GM10248 (cell line): ENCODE measurements around the gene PCBP4.

Experiments used
- CTCF ChIA-PET: fragments of 300-600 bp; sonication (Branson Sonifier 250); formaldehyde crosslinking; extraction: SDS; loops from one replicate; lab custom pipeline; 2021; ENCODE audit warnings: antibody characterized with exemption; lab: Yijun Ruan, JAX
- POLR2A ChIA-PET: fragments of 350-650 bp; sonication (Branson Sonifier 250); formaldehyde crosslinking; extraction: SDS; loops from one replicate; lab custom pipeline; 2020; ENCODE audit warnings: antibody characterized with exemption; lab: Yijun Ruan, JAX
- DNase-seq: peaks from one replicate; pipeline ENCODE4 v3.0.0; 2012; ENCODE audit errors: extremely low spot score
- TF ChIP-seq, protein P1 (sequence below): IDR thresholded peaks from 2 replicates; pipeline ENCODE4 v1.5.1; 2012; ENCODE audit warnings: mild to moderate bottlenecking, low read depth; ENCODE audit errors: extremely low read depth, missing control alignments, control extremely low read depth

PCBP4 gene

GRCh38 chr3:51949121-51949520, 18.1 kb downstream of the PCBP4 start:
- POLR2A ChIA-PET: no interaction called here

DNA sequence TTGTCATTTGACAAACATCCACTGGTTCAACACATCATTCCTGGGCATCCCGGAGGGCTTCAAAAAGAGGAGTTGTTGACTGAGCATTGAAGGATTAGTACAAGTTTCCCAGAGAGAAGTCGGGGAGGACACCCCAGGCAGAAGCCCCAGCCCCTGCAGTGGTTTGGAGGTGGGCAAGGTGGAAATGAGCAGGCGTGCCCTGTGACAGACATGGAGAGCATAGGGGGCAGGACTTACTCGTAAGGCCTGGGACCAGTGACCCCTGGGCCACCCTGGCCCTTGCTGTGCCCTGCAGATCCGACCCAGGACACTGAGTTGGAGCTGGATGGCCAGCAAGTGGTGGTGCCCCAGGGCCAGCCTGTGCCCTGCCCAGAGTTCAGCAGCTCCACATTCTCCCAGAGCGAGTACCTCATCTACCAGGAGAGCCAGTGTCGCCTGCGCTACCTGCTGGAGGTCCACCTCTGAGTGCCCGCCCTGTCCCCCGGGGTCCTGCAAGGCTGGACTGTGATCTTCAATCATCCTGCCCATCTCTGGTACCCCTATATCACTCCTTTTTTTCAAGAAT, 19.2 kb downstream of the PCBP4 start:
- POLR2A ChIA-PET: no interaction called here

More at GRCh38 chr3:51949121-51949520, 18.1 kb downstream of the PCBP4 start:
- TF ChIP-seq, protein P1, sequence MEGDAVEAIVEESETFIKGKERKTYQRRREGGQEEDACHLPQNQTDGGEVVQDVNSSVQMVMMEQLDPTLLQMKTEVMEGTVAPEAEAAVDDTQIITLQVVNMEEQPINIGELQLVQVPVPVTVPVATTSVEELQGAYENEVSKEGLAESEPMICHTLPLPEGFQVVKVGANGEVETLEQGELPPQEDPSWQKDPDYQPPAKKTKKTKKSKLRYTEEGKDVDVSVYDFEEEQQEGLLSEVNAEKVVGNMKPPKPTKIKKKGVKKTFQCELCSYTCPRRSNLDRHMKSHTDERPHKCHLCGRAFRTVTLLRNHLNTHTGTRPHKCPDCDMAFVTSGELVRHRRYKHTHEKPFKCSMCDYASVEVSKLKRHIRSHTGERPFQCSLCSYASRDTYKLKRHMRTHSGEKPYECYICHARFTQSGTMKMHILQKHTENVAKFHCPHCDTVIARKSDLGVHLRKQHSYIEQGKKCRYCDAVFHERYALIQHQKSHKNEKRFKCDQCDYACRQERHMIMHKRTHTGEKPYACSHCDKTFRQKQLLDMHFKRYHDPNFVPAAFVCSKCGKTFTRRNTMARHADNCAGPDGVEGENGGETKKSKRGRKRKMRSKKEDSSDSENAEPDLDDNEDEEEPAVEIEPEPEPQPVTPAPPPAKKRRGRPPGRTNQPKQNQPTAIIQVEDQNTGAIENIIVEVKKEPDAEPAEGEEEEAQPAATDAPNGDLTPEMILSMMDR: no peak
- DNase-seq: no peak
- CTCF ChIA-PET: interaction anchor here (2.7 to 5.3 kb wide), 2 partner anchors 7 to 25 kb away, joined by 10 to 32 read pairs; partner anchors contain the start of genes ABHD14A, ABHD14B, PARP3 and RRP9

DNA sequence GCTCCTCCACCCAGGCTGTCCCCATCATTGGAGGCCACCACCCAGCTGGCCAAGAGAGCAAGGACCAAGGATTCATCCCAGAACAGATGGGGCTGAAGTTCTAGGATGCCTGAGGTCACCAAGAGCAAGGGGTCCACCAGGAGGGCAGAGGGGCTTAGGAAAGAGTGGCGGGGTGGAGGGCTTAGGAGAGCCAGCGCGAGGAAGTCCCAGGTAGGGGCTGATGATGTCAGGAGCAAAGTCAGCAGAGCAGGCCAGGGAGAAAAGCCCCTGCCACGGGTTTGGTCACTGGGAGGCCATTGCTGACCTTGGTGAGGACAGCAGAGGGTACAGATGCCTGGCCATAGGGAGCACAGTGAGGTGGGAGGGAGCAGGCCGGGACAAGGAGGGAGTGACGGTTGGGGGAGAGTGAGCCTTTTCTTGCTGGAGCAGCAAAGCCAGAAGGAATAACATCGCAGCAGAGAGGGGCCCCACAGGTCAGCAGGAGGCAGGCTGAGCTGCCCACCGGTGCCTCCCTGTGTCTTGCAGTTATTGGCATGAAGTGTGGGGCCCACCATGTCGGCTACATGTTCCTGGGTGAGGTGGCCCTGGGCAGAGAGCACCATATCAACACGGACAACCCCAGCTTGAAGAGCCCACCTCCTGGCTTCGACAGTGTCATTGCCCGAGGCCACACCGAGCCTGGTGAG, 19.9 kb downstream of the PCBP4 start:
- ChIA-PET CTCF (interaction anchor here (1.0 to 2.7 kb wide), 3 partner anchors 15 to 27 kb away, joined by 3 to 10 read pairs (median 3); partner anchors contain the start of genes ABHD14A and ABHD14B), POLR2A (no interaction called here)
- no peak for DNase-seq
- TF ChIP-seq, protein P1: no peak

More for the DNA sequence above, 19.2 kb downstream of the PCBP4 start:
- DNase-seq: no peak
- CTCF ChIA-PET: interaction anchor here (1.0 to 2.7 kb wide), 2 partner anchors 17 to 26 kb away, joined by 3 to 10 read pairs; partner anchors contain the start of genes ABHD14A and ABHD14B
- TF ChIP-seq, protein P1: no peak

- TF ChIP-seq, protein P1: no peak
- DNase-seq: no peak
- CTCF ChIA-PET: interaction anchor here (1.4 to 2.7 kb wide), 3 partner anchors 15 to 106 kb away, joined by 3 to 10 read pairs (median 4); partner anchors contain the start of genes ABHD14A and ABHD14B
- POLR2A ChIA-PET: no interaction called here
Measured at GRCh38 chr3:51946796-51947195, 20.5 kb downstream of the PCBP4 start.

- POLR2A ChIA-PET: no interaction called here
- DNase-seq: no peak
- TF ChIP-seq, protein P1: no peak
- CTCF ChIA-PET: interaction anchor here (1.4 to 1.5 kb wide), 2 partner anchors 16 to 107 kb away, joined by 3 to 4 read pairs; no protein-coding TSS in a partner anchor
Measured at GRCh38 chr3:51945926-51946705, 21.1 kb downstream of the PCBP4 start.

DNA sequence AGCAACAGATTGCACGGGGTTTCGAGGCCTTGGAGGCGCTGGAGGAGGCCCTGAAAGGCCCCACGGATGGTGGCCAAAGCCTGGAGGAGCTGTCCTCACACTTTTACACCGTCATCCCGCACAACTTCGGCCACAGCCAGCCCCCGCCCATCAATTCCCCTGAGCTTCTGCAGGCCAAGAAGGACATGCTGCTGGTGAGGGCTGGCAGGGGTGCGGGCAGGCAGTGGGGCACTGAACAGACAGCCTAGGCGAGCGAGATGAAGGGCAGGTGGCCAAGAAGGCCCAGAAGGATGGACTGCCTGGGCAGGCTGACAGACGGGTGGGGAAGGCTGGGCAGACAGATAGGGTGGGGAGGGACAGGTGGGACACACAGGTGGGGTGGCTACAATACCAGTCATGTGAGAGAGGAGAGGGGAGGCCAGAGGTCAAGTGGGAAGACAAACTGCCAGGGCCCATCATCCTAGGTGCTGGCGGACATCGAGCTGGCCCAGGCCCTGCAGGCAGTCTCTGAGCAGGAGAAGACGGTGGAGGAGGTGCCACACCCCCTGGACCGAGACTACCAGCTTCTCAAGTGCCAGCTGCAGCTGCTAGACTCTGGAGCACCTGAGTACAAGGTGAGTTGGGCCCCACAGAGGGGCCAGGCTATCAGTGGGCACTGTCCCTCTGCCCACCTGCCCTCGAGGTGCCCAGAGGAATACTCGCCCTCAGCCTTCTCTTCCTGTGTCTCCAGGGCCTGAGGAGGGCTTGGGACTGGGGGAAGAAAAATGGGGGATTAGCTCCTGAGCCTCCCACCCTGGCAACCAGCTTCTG, 22.0 kb downstream of the PCBP4 start:
- ChIA-PET CTCF (interaction anchor here (1.0 to 1.5 kb wide), 4 partner anchors 17 to 108 kb away, joined by 3 to 8 read pairs (median 4); partner anchors contain the start of genes ABHD14A and ABHD14B), POLR2A (no interaction called here)
- no peak for DNase-seq
- TF ChIP-seq, protein P1: no peak
